ENCODE data around the gene FAM107B. TPM values are rescaled to one million over a fixed set of nuclear protein-coding genes. Genes with fewer than 3 reads are reported as not detected.
"Not testable (repeated sequence)": the region's sequence is repeated elsewhere in the genome, so short reads cannot be mapped to it uniquely, and the experiment has no call there.

Gene FAM107B
- total RNA-seq, 6 experiments from 2014 or later: 58.6 to 116 (median 68.7) TPM

- Histone ChIP-seq H3K9me3 (no peaks in the 10 kb centered on the region), H3K36me3 (peaks cover 0 to 3% (median 0%) of the 10 kb centered on the region in 4 donors), H3K27ac (peak overlapping the region in 1 of 3 donors; percentile 16), H3K4me1 (peaks cover 0 to 63% (median 19%) of the 10 kb centered on the region in 4 donors), H3K4me3 (no peak overlapping the region), H3K27me3 (no peaks in the 10 kb centered on the region)
- intact Hi-C loops (cut with DNase I): no loop called here
- ATAC-seq: peak; percentile 51 to 66 (median 60)
- TF ChIP-seq CTCF (IDR thresholded peaks at IDR 0.05) (no peak), POLR2A (IDR thresholded peaks at IDR 0.05) (no peak)
- WGBS (ENCODE audit: insufficient coverage, low coverage, low lambda C conversion rate, missing lambda C conversion rate): 59% methylated on average over 5 of the region's 5 CpGs
- DNase-seq: peak in 2 of 3 donors; percentile 61 to 68
These were observed 182.7 kb downstream of the FAM107B start for GRCh38 chr10:14592026-14592425.

- DNase-seq; intact Hi-C loops (cut with DNase I); H3K4me3 ChIP-seq; ATAC-seq; H3K27me3 ChIP-seq; H3K9me3 ChIP-seq; H3K36me3 ChIP-seq: not testable (repeated sequence)
- peak overlapping the region; percentile 68 to 82 (median 76) for H3K27ac ChIP-seq
- 61% methylated on average over 6 of the region's 6 CpGs for whole genome bisulfite sequencing (ENCODE audit: insufficient coverage, low coverage, low lambda C conversion rate, missing lambda C conversion rate)
- peaks cover 0 to 62% (median 18%) of the 10 kb centered on the region in 4 donors for H3K4me1 ChIP-seq
These were observed 185.8 kb downstream of the FAM107B start for GRCh38 chr10:14588938-14589294.

- Histone ChIP-seq H3K4me3 (no peak overlapping the region), H3K36me3 (no peaks in the 10 kb centered on the region), H3K4me1 (peaks cover 0 to 60% (median 18%) of the 10 kb centered on the region in 4 donors), H3K27me3 (no peaks in the 10 kb centered on the region), H3K9me3 (no peaks in the 10 kb centered on the region), H3K27ac (peak overlapping the region; percentile 68 to 82 (median 76))
- ATAC-seq: peak; percentile 65 to 84 (median 76)
- WGBS (ENCODE audit: insufficient coverage, low coverage, low lambda C conversion rate, missing lambda C conversion rate): 37% methylated on average over 11 of the region's 13 CpGs
- intact Hi-C loops (cut with DNase I): no loop called here
- TF ChIP-seq POLR2A (IDR thresholded peaks at IDR 0.05): no peak
- no peak for DNase-seq
These were observed 186.4 kb downstream of the FAM107B start for GRCh38 chr10:14588084-14588937.

- DNase-seq (no peak), ATAC-seq (no peak)
- no peak for TF ChIP-seq CTCF (IDR thresholded peaks at IDR 0.05)
- TF ChIP-seq POLR2A (IDR thresholded peaks at IDR 0.05): no peak
- Histone ChIP-seq H3K9me3 (no peaks in the 10 kb centered on the region), H3K4me3 (no peak overlapping the region), H3K36me3 (no peaks in the 10 kb centered on the region), H3K4me1 (peaks cover 0 to 57% (median 18%) of the 10 kb centered on the region in 4 donors), H3K27ac (peak overlapping the region; percentile 68 to 82 (median 76)), H3K27me3 (no peaks in the 10 kb centered on the region)
- intact Hi-C loops (cut with DNase I): no loop called here
- WGBS (ENCODE audit: insufficient coverage, low coverage, low lambda C conversion rate, missing lambda C conversion rate): 40% methylated on average over 6 of the region's 6 CpGs
These were observed 187.1 kb downstream of the FAM107B start for GRCh38 chr10:14587540-14588083.

GRCh38 chr10:14586901-14587300, 187.8 kb downstream of the FAM107B start:
- H3K4me1 ChIP-seq: peaks cover 0 to 50% (median 16%) of the 10 kb centered on the region in 4 donors
- TF ChIP-seq CTCF (IDR thresholded peaks at IDR 0.05) (no peak), POLR2A (IDR thresholded peaks at IDR 0.05) (no peak)
- H3K27me3 ChIP-seq: no peaks in the 10 kb centered on the region
- peak overlapping the region; percentile 22 to 82 (median 76) for H3K27ac ChIP-seq
- H3K36me3 ChIP-seq: no peaks in the 10 kb centered on the region
- 39% methylated on average over 6 of the region's 6 CpGs for WGBS (ENCODE audit: insufficient coverage, low coverage, low lambda C conversion rate, missing lambda C conversion rate)
- no peaks in the 10 kb centered on the region for H3K9me3 ChIP-seq
- DNase-seq: peak in 2 of 3 donors; percentile 72 to 84
- intact Hi-C loops (cut with DNase I): no loop called here
- ATAC-seq: peak; percentile 28 to 66 (median 44)
- H3K4me3 ChIP-seq: no peak overlapping the region

Measured in right lobe of liver (tissue), 6 donors.